Endothelial cell of umbilical vein (primary cell): ENCODE results near the gene SYNPO. TPM values are rescaled to one million over a fixed set of nuclear protein-coding genes. Genes with fewer than 3 reads are reported as not detected.

ENCODE experiments used
- BruUV-seq: library from RNA; stranded (reverse); fragments of 400-500 nt; replicated peaks from 2 replicates; lab custom pipeline; 2021; lab: Mats Ljungman, UMichigan
- CTCF ChIA-PET: fragments of 300-600, 350-600 bp; sonication (Branson Sonifier 250); formaldehyde crosslinking; loops from one replicate; lab custom pipeline; 2021; ENCODE audit warnings: antibody characterized with exemption, inconsistent platforms; lab: Charles Lee
- POLR2A ChIA-PET: fragments of 300-600, 350-600 bp; sonication (Branson Sonifier 250); formaldehyde crosslinking; loops from one replicate; lab custom pipeline; 2021; ENCODE audit warnings: antibody characterized with exemption, inconsistent platforms; lab: Charles Lee
- DNase-seq: peaks from one replicate; pipeline ENCODE4 v3.0.0-alpha.2; 2011; ENCODE audit warnings: low read depth, low spot score
- FAIRE-seq: peaks from 2 replicates; lab custom pipeline; 2011; peaks lifted over from hg19 to GRCh38; lab: Jason Lieb, UNC
- H2AFZ ChIP-seq: 2 replicates; pipeline ENCODE4 v1.6.0; 2012; ENCODE audit warnings: low read depth, low read length, control low read depth, inconsistent platforms
- H3K27ac ChIP-seq: 2 replicates; pipeline ENCODE4 v1.5.1; 2011; ENCODE audit warnings: low read depth, mild to moderate bottlenecking, control low read depth, low read length, moderate library complexity; ENCODE audit not compliant: insufficient read depth
- H3K27me3 ChIP-seq, 2 experiments: 2 replicates each; pipeline versions ENCODE4 v1.6.0 to v1.6.1; 2011; ENCODE audit warnings: low read length in 2 of 2, mixed read lengths in 1 of 2; ENCODE audit not compliant: control insufficient read depth in 2 of 2, insufficient read depth in 2 of 2
- H3K36me3 ChIP-seq, 2 experiments: 2 replicates in 1 of 2; 3 replicates in 1 of 2; pipeline ENCODE4 v1.5.1; 2011; ENCODE audit warnings: low read length in 2 of 2, mild to moderate bottlenecking in 1 of 2, moderate library complexity in 1 of 2; ENCODE audit not compliant: control insufficient read depth in 2 of 2, insufficient read depth in 2 of 2; ENCODE audit errors: extremely low read depth in 1 of 2
- H3K4me1 ChIP-seq: 3 replicates; pipeline ENCODE4 v1.5.1; 2011; ENCODE audit warnings: mild to moderate bottlenecking, low read length; ENCODE audit not compliant: control insufficient read depth, insufficient read depth; ENCODE audit errors: extremely low read depth
- H3K4me2 ChIP-seq: 2 replicates; pipeline ENCODE4 v1.6.1; 2011; ENCODE audit warnings: low read length, control low read depth, mixed read lengths; ENCODE audit not compliant: insufficient read depth
- H3K4me3 ChIP-seq, 3 experiments: fragments of 200-600 bp in 1 of 3; sonication (generic), shearing (Covaris generic) in 1 of 3; replicated peaks in 1 of 3; 2 replicates each; pipeline ENCODE4 v1.5.1; 2011 to 2016; ENCODE audit warnings: control low read depth in 3 of 3, low read length in 3 of 3, mild to moderate bottlenecking in 2 of 3, inconsistent platforms in 1 of 3, low read depth in 1 of 3, moderate library complexity in 1 of 3; ENCODE audit not compliant: insufficient read depth in 1 of 3
- H3K79me2 ChIP-seq: 2 replicates; pipeline ENCODE4 v1.6.0; 2012; ENCODE audit warnings: low read length, inconsistent platforms; ENCODE audit not compliant: control insufficient read depth, insufficient read depth
- H3K9ac ChIP-seq: replicated peaks from 2 replicates; pipeline ENCODE3; 2011; ENCODE audit warnings: low read length, control low read depth; ENCODE audit not compliant: insufficient read depth; ENCODE audit errors: extremely low read depth
- H3K9me1 ChIP-seq: replicated peaks from 3 replicates; pipeline ENCODE4 v1.6.0; 2011; ENCODE audit warnings: mild to moderate bottlenecking, low read length; ENCODE audit not compliant: control insufficient read depth, insufficient read depth; ENCODE audit errors: extremely low read depth
- H3K9me3 ChIP-seq: replicated peaks from 2 replicates; pipeline ENCODE4 v1.5.1; 2012; ENCODE audit warnings: low read length, inconsistent platforms; ENCODE audit not compliant: control insufficient read depth, insufficient read depth
- H4K20me1 ChIP-seq: replicated peaks from 2 replicates; pipeline ENCODE3; 2011; ENCODE audit warnings: mild to moderate bottlenecking, low read length; ENCODE audit not compliant: control insufficient read depth, insufficient read depth; ENCODE audit errors: extremely low read depth
- EZH2 ChIP-seq: IDR thresholded peaks from 2 replicates; pipeline ENCODE4 v1.6.1; 2012; ENCODE audit warnings: borderline replicate concordance, low read depth, mild to moderate bottlenecking, moderate library complexity, low read length, inconsistent platforms; ENCODE audit not compliant: severe bottlenecking
- FOS ChIP-seq: IDR thresholded peaks from 2 replicates; pipeline ENCODE4 v1.6.1; 2011; ENCODE audit warnings: mild to moderate bottlenecking, low read length, moderate library complexity, borderline replicate concordance; ENCODE audit not compliant: insufficient read depth
- GATA2 ChIP-seq: IDR thresholded peaks from 2 replicates; pipeline ENCODE4 v1.7.0; 2011; ENCODE audit warnings: low read depth, mild to moderate bottlenecking, moderate library complexity, mixed read lengths, low read length; ENCODE audit not compliant: insufficient read length, insufficient read depth
- JUN ChIP-seq: IDR thresholded peaks from 2 replicates; pipeline ENCODE4 v1.6.1; 2011; ENCODE audit warnings: borderline replicate concordance, low read depth; ENCODE audit not compliant: insufficient read length, insufficient read depth
- MYC ChIP-seq: IDR thresholded peaks from one replicate; pipeline ENCODE4 v1.6.1; 2011; ENCODE audit warnings: mild to moderate bottlenecking, low read depth, low read length
- POLR2A ChIP-seq: IDR thresholded peaks from 2 replicates; pipeline ENCODE4 v1.6.1; 2012; ENCODE audit warnings: low read depth, mild to moderate bottlenecking, control low read depth, low read length
- POLR2AphosphoS5 ChIP-seq: IDR thresholded peaks from 2 replicates; pipeline ENCODE4 v1.6.1; 2012; ENCODE audit warnings: low read depth, mild to moderate bottlenecking, control low read depth, low read length, moderate library complexity; ENCODE audit not compliant: insufficient read depth
- dilution Hi-C: fragments of 300-500 bp; cut with MboI; formaldehyde crosslinking; loops from one replicate; pipeline ENCODE4 v1.15.0; 2019; ENCODE audit warnings: low sequenced_read_pairs; ENCODE audit not compliant: extremely low pct_ligation_motif_present
- intact Hi-C: fragments of 100-400 bp; cut with micrococcal nuclease; formaldehyde crosslinking; loops from one replicate; pipeline ENCODE4 v1.10.0; 2022
- polyA plus RNA-seq, 4 experiments: library from polyadenylated mRNA; depleted of rRNA in 3 of 4; stranded (reverse) in 3 of 4; unstranded in 1 of 4; fragments of >200 nt; gene quantifications; 2 replicates each; pipeline versions ENCODE4 v1.2.1 to v1.2.3, GENCODE V29; 2011 to 2012; ENCODE audit warnings: missing spikeins in 1 of 4
- total RNA-seq: library from RNA; stranded (reverse); gene quantifications from 2 replicates; pipeline ENCODE4 v1.2.3, GENCODE V29; 2021
- TF ChIP-seq, protein P1 (sequence below), 2 donors: IDR thresholded peaks; 1 replicate in 1 of 2; 2 replicates in 1 of 2; pipeline ENCODE4 v1.5.1; 2011; ENCODE audit warnings: low read length in 2 of 2, mild to moderate bottlenecking in 2 of 2, moderate library complexity in 2 of 2, control low read depth in 1 of 2, inconsistent platforms in 1 of 2, low read depth in 1 of 2; ENCODE audit not compliant: insufficient read depth in 1 of 2; ENCODE audit errors: extremely low read depth in 1 of 2
- TF ChIP-seq, protein P2 (sequence below): IDR thresholded peaks from 2 replicates; pipeline ENCODE4 v1.6.1; 2011; ENCODE audit not compliant: insufficient read depth, insufficient read length

The SYNPO gene
- total and polyA plus RNA-seq, 2 donors (not counting 3 experiments of a cell fraction or from before 2014, with no cell fraction given), result 68.4 to 121 TPM

DNA sequence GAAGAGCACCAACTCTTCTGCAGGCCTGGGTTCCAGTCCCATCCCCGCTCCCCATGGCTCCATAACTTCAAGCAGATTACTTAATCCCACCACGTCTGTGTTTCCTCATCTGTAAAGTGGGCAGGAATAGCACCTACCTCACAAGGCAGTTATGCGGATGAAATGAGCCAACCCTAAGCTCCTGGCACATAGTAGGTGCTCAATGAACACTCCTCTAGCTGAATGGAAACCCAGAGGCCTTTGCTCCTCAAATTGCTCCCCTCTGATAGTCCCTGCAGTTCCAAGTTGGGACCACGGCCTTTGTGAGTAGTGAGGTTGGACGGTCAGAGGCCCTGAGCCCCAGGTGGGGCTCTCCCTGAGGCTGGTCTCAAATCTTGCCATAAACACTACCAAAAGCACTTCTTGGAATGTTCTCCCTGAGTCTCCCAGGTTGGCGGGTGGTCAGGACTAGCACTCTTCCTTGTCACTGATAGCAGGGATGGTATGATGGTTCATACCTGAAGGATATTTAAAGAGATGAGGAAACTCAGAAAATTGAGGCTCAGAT, 35.5 kb upstream of the SYNPO start:
- H3K9me1 ChIP-seq, result no peaks in the 10 kb centered on the region
- H2AFZ ChIP-seq, result no peak overlapping the region
- no peak for DNase-seq
- H3K9me3 ChIP-seq, result no peaks in the 10 kb centered on the region
- H3K4me3 ChIP-seq, result no peak overlapping the region
- BruUV-seq, result no TSS peak
- no peak overlapping the region for H3K9ac ChIP-seq
- H3K4me1 ChIP-seq, result peaks cover 8% of the 10 kb centered on the region
- H3K27ac ChIP-seq, result no peak overlapping the region
- POLR2A ChIA-PET, result no interaction called here
- no peaks in the 10 kb centered on the region for H3K36me3 ChIP-seq
- intact Hi-C loops (no loop called here), dilution Hi-C loops (no loop called here)
- no peak overlapping the region for H3K4me2 ChIP-seq
- no peaks in the 10 kb centered on the region for H4K20me1 ChIP-seq
- CTCF ChIA-PET, result no interaction called here
- TF ChIP-seq, protein P1, sequence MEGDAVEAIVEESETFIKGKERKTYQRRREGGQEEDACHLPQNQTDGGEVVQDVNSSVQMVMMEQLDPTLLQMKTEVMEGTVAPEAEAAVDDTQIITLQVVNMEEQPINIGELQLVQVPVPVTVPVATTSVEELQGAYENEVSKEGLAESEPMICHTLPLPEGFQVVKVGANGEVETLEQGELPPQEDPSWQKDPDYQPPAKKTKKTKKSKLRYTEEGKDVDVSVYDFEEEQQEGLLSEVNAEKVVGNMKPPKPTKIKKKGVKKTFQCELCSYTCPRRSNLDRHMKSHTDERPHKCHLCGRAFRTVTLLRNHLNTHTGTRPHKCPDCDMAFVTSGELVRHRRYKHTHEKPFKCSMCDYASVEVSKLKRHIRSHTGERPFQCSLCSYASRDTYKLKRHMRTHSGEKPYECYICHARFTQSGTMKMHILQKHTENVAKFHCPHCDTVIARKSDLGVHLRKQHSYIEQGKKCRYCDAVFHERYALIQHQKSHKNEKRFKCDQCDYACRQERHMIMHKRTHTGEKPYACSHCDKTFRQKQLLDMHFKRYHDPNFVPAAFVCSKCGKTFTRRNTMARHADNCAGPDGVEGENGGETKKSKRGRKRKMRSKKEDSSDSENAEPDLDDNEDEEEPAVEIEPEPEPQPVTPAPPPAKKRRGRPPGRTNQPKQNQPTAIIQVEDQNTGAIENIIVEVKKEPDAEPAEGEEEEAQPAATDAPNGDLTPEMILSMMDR (IDR thresholded peaks at IDR 0.05; ENCODE audit: extremely low read depth in 1 of 2, insufficient read depth in 1 of 2, low read depth in 1 of 2, low read length in 2 of 2), result no peak
- TF ChIP-seq GATA2 (no peak), EZH2 (no peak), POLR2A (no peak), POLR2AphosphoS5 (no peak), FOS (no peak), JUN (no peak), MYC (no peak)
- TF ChIP-seq, protein P2, sequence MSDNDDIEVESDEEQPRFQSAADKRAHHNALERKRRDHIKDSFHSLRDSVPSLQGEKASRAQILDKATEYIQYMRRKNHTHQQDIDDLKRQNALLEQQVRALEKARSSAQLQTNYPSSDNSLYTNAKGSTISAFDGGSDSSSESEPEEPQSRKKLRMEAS, result no peak
- H3K79me2 ChIP-seq, result no peaks in the 10 kb centered on the region
- no peaks in the 10 kb centered on the region for H3K27me3 ChIP-seq
- no peak for FAIRE-seq
